Thyroid gland (tissue), 4 donors: ENCODE results near the gene SPEF2. TPM values are rescaled to one million over a fixed set of nuclear protein-coding genes. Genes with fewer than 3 reads are reported as not detected.

ENCODE experiments used
- DNase-seq, 2 donors: peaks; one replicate each; pipeline ENCODE4 v3.0.0-alpha.2; 2019
- H3K27ac ChIP-seq, 3 donors: fragments of 200-600 bp; sonication (generic); 1 replicate in 2 of 3; 2 replicates in 1 of 3; pipeline ENCODE4 v1.5.1; 2016 to 2019; ENCODE audit warnings: mild to moderate bottlenecking in 1 of 3, moderate library complexity in 1 of 3
- H3K27me3 ChIP-seq: fragments of 200-600 bp; sonication (generic); one replicate; pipeline ENCODE4 v1.5.1; 2019
- H3K36me3 ChIP-seq, 2 donors: fragments of 200-600 bp; sonication (generic); one replicate each; pipeline ENCODE4 v1.5.1; 2016 to 2019
- H3K4me1 ChIP-seq, 2 donors: fragments of 200-600 bp; sonication (generic); one replicate each; pipeline ENCODE4 v1.5.1; 2017 to 2019
- H3K4me3 ChIP-seq, 3 donors: fragments of 200-600 bp; sonication (generic); replicated peaks in 1 of 3; 1 replicate in 2 of 3; 2 replicates in 1 of 3; pipeline ENCODE4 v1.5.1; 2016; ENCODE audit warnings: mild to moderate bottlenecking in 1 of 3
- H3K9me3 ChIP-seq: fragments of 200-600 bp; sonication (generic); one replicate; pipeline ENCODE4 v1.5.1; 2017
- POLR2A ChIP-seq, 2 donors: fragments of 450-650 bp; IDR thresholded peaks; one replicate each; pipeline ENCODE4 v1.6.1; 2017; ENCODE audit warnings: antibody characterized with exemption in 2 of 2, mild to moderate bottlenecking in 2 of 2, moderate library complexity in 1 of 2
- WGBS, 2 donors: methylation state at CpG; one replicate each; pipeline ENCODE4 v1.1.5; 2017; 5-methylcytosine and 5-hydroxymethylcytosine counted together
- intact Hi-C: fragments of 100-400 bp; cut with DNase I; formaldehyde crosslinking; loops from one replicate; pipeline ENCODE4 v1.15.1; 2023
- total RNA-seq, 4 donors: library from RNA; depleted of rRNA; stranded (reverse); fragments of >200 nt; gene quantifications; one replicate each; pipeline ENCODE4 v1.2.3, GENCODE V29; 2016
- TF ChIP-seq, protein P1 (sequence below), 6 experiments: fragments of 200-600 bp in 3 of 6; fragments of 450-650 bp in 3 of 6; sonication (generic) in 3 of 6; IDR thresholded peaks; one replicate each; pipeline ENCODE4 v1.5.1; 2016 to 2019; ENCODE audit warnings: antibody characterized with exemption in 6 of 6, mild to moderate bottlenecking in 2 of 6, inconsistent platforms in 1 of 6, moderate library complexity in 1 of 6

Gene SPEF2
- total RNA-seq, 4 donors from 2014 or later: 17.7 to 39.5 (median 21.5) TPM

DNA sequence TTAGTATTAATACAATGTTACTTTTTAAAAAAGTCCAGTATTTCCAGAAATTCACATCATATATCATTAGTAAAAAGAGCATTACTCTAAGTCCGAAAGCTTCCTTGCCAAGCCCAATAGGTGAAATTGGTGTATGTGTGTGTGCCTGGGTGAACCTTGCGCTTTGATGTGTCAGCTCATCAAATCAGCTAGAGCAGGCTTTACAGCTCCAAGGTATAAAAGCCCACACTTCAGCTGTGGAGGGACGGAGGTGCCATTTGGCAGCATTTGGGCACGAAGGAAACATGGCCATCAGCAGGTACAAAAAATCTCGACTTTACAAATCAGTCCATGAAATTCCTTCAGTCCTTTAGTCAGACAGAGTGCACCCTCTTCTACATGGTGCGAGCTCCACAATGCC is 162.6 kb downstream of the SPEF2 start:
- WGBS, 2 donors: 93 to 95% methylated on average over 6 of the region's 6 CpGs
- intact Hi-C loops: no loop called here
- no peak overlapping the region for H3K4me3 ChIP-seq
- no peak for TF ChIP-seq POLR2A (IDR thresholded peaks at IDR 0.05)
- TF ChIP-seq, protein P1, sequence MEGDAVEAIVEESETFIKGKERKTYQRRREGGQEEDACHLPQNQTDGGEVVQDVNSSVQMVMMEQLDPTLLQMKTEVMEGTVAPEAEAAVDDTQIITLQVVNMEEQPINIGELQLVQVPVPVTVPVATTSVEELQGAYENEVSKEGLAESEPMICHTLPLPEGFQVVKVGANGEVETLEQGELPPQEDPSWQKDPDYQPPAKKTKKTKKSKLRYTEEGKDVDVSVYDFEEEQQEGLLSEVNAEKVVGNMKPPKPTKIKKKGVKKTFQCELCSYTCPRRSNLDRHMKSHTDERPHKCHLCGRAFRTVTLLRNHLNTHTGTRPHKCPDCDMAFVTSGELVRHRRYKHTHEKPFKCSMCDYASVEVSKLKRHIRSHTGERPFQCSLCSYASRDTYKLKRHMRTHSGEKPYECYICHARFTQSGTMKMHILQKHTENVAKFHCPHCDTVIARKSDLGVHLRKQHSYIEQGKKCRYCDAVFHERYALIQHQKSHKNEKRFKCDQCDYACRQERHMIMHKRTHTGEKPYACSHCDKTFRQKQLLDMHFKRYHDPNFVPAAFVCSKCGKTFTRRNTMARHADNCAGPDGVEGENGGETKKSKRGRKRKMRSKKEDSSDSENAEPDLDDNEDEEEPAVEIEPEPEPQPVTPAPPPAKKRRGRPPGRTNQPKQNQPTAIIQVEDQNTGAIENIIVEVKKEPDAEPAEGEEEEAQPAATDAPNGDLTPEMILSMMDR (IDR thresholded peaks at IDR 0.05): no peak
- no peak for DNase-seq
- H3K9me3 ChIP-seq: no peaks in the 10 kb centered on the region
- no peaks in the 10 kb centered on the region for H3K4me1 ChIP-seq
- H3K36me3 ChIP-seq: no peaks in the 10 kb centered on the region
- no peak overlapping the region for H3K27ac ChIP-seq
- H3K27me3 ChIP-seq: no peaks in the 10 kb centered on the region

- Histone ChIP-seq H3K4me1 (no peaks in the 10 kb centered on the region), H3K4me3 (no peak overlapping the region), H3K36me3 (no peaks in the 10 kb centered on the region), H3K27ac (no peak overlapping the region), H3K9me3 (no peaks in the 10 kb centered on the region), H3K27me3 (no peaks in the 10 kb centered on the region)
- intact Hi-C loops: no loop called here
- DNase-seq: no peak
- 62 to 70% methylated on average over 3 of the region's 3 CpGs for WGBS, 2 donors
- no peak for TF ChIP-seq POLR2A (IDR thresholded peaks at IDR 0.05)
- TF ChIP-seq, protein P1 (IDR thresholded peaks at IDR 0.05): no peak
These were observed 163.6 kb downstream of the SPEF2 start for GRCh38 chr5:35781181-35781790.

- H3K27ac ChIP-seq: no peak overlapping the region
- no peaks in the 10 kb centered on the region for H3K36me3 ChIP-seq
- no peaks in the 10 kb centered on the region for H3K27me3 ChIP-seq
- intact Hi-C loops: no loop called here
- H3K9me3 ChIP-seq: no peaks in the 10 kb centered on the region
- H3K4me1 ChIP-seq: no peaks in the 10 kb centered on the region
- DNase-seq: no peak
- WGBS, 2 donors: 38 to 97% methylated on average over 1 of the region's 1 CpG
- TF ChIP-seq, protein P1 (IDR thresholded peaks at IDR 0.05): no peak
- no peak for TF ChIP-seq POLR2A (IDR thresholded peaks at IDR 0.05)
- H3K4me3 ChIP-seq: no peak overlapping the region
These were observed 165.9 kb downstream of the SPEF2 start for GRCh38 chr5:35783551-35783950.

GRCh38 chr5:35785601-35786085 is 168.0 kb downstream of the SPEF2 start:
- Histone ChIP-seq H3K4me1 (no peaks in the 10 kb centered on the region), H3K27me3 (no peaks in the 10 kb centered on the region), H3K36me3 (no peaks in the 10 kb centered on the region), H3K4me3 (no peak overlapping the region), H3K9me3 (no peaks in the 10 kb centered on the region), H3K27ac (no peak overlapping the region)
- 88 to 94% methylated on average over 4 of the region's 4 CpGs for WGBS, 2 donors
- intact Hi-C loops: no loop called here
- TF ChIP-seq POLR2A (IDR thresholded peaks at IDR 0.05): no peak
- no peak for DNase-seq

- H3K36me3 ChIP-seq: no peaks in the 10 kb centered on the region
- no peak for DNase-seq
- H3K27ac ChIP-seq: no peak overlapping the region
- H3K9me3 ChIP-seq: no peaks in the 10 kb centered on the region
- intact Hi-C loops: no loop called here
- no peak overlapping the region for H3K4me3 ChIP-seq
- TF ChIP-seq, protein P1 (IDR thresholded peaks at IDR 0.05): no peak
- TF ChIP-seq POLR2A (IDR thresholded peaks at IDR 0.05): no peak
- H3K27me3 ChIP-seq: no peaks in the 10 kb centered on the region
- WGBS, 2 donors: 71 to 81% methylated on average over 4 of the region's 4 CpGs
- peaks cover 0 to 2% of the 10 kb centered on the region in 2 donors for H3K4me1 ChIP-seq
These were observed 171.1 kb downstream of the SPEF2 start for GRCh38 chr5:35788724-35789123.
